Chondrocyte (in vitro differentiated cells): ENCODE results near the gene GAB3. TPM values are rescaled to one million over a fixed set of nuclear protein-coding genes. Genes with fewer than 3 reads are reported as not detected.
A peak's percentile ranks its signal among the peaks of the same experiment; 100 is the strongest.

Source experiments
- DNase-seq: peaks from one replicate; pipeline ENCODE4 v3.0.0; 2021; ENCODE audit warnings: mixed read lengths, low spot score
- H3K27ac Mint-ChIP-seq: one replicate; pipeline ENCODE4 v1.8.0; 2021; ENCODE audit warnings: mild to moderate bottlenecking, moderate library complexity, mixed read lengths; ENCODE audit not compliant: unreplicated experiment
- H3K27me3 Mint-ChIP-seq: 2 replicates; pipeline ENCODE4 v1.8.0; 2021; ENCODE audit warnings: low read depth, mixed read lengths
- H3K36me3 Mint-ChIP-seq: 2 replicates; pipeline ENCODE4 v1.8.0; 2021; ENCODE audit warnings: low read depth, mixed read lengths
- H3K4me1 Mint-ChIP-seq: 2 replicates; pipeline ENCODE4 v1.8.0; 2021; ENCODE audit warnings: low read depth, mild to moderate bottlenecking, mixed read lengths
- H3K4me3 Mint-ChIP-seq: one replicate; pipeline ENCODE4 v1.8.0; 2021; ENCODE audit warnings: mild to moderate bottlenecking, moderate library complexity, mixed read lengths; ENCODE audit not compliant: unreplicated experiment
- H3K9me3 Mint-ChIP-seq: 2 replicates; pipeline ENCODE4 v1.8.0; 2021; ENCODE audit warnings: low read depth, mixed read lengths
- total RNA-seq: library from RNA; stranded (reverse); gene quantifications from 3 replicates; pipeline ENCODE4 v1.2.1, GENCODE V29; 2021
- TF ChIP-seq, protein P1 (sequence below): fragments of 200-600 bp; sonication (generic); IDR thresholded peaks from 2 replicates; pipeline ENCODE4 v1.5.0; 2021; ENCODE audit warnings: antibody characterized with exemption, mild to moderate bottlenecking, moderate library complexity

The GAB3 gene
- total RNA-seq, 1 donor from 2014 or later, result 2.0 TPM

- TF ChIP-seq, protein P1, sequence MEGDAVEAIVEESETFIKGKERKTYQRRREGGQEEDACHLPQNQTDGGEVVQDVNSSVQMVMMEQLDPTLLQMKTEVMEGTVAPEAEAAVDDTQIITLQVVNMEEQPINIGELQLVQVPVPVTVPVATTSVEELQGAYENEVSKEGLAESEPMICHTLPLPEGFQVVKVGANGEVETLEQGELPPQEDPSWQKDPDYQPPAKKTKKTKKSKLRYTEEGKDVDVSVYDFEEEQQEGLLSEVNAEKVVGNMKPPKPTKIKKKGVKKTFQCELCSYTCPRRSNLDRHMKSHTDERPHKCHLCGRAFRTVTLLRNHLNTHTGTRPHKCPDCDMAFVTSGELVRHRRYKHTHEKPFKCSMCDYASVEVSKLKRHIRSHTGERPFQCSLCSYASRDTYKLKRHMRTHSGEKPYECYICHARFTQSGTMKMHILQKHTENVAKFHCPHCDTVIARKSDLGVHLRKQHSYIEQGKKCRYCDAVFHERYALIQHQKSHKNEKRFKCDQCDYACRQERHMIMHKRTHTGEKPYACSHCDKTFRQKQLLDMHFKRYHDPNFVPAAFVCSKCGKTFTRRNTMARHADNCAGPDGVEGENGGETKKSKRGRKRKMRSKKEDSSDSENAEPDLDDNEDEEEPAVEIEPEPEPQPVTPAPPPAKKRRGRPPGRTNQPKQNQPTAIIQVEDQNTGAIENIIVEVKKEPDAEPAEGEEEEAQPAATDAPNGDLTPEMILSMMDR, result no peak
- H3K27ac Mint-ChIP-seq, result no peak overlapping the region
- H3K9me3 Mint-ChIP-seq, result no peaks in the 10 kb centered on the region
- peaks cover under 1% of the 10 kb centered on the region for H3K36me3 Mint-ChIP-seq
- H3K4me3 Mint-ChIP-seq, result peak overlapping the region; percentile 20
- H3K27me3 Mint-ChIP-seq, result no peaks in the 10 kb centered on the region
- peaks cover 12% of the 10 kb centered on the region for H3K4me1 Mint-ChIP-seq
- DNase-seq, result no peak
These were observed 359 bp upstream of the GAB3 start for GRCh38 chrX:154751203-154751668.

DNA sequence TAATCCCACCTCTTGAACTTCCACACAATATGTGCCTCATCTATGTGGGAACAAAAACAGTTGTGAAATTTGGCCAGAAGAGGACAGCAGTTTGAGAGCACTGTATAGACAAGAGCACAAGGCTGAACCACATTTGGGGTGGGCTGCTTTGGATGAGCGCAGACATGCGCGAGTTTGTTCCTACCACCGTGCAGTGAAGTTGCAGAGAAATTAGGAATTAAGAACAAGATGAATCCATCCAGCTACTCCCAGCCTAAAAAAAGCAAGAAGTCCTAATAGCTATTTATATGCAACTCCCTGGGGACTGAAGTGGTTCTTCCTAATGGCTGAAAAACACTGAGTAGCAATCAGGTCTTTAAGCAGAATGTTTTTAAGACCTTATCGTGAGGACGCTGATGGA is 1.0 kb downstream of the GAB3 start:
- DNase-seq, result no peak
- H3K27me3 Mint-ChIP-seq, result no peaks in the 10 kb centered on the region
- peak overlapping the region; percentile 70 for H3K4me3 Mint-ChIP-seq
- TF ChIP-seq, protein P1, result no peak
- H3K27ac Mint-ChIP-seq, result no peak overlapping the region
- peaks cover 12% of the 10 kb centered on the region for H3K4me1 Mint-ChIP-seq
- H3K9me3 Mint-ChIP-seq, result peaks cover 4% of the 10 kb centered on the region
- peaks cover 3% of the 10 kb centered on the region for H3K36me3 Mint-ChIP-seq

DNA sequence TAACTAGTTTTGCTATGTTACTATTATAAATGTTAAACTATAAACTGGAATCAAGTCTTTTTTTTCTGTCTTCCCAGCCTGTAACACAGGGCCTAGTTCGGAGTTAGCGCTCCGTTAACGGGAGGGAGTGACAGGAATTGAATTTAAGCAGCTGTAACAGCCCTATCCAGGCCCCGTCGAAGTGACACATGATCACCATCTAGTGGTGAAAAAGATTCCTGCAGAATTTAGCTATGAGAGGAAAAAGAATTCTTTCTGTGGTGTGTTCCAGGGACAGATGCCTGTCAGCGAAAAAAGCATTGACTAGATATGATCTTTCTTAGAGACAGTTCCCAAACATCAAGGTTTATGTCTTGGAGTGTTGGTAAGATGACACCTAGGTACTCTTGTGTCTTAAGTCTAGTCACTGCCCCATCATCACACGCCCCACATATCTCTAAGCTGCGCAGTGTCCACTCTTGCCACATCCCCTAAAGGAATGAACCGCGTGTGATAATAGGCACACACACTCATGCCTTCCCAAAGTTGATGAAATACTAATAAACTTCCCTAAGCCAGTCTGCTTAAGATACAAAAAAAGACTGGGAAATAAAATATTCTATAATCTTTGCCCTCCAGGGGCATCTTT is 2.1 kb downstream of the GAB3 start:
- H3K27me3 Mint-ChIP-seq, result no peaks in the 10 kb centered on the region
- peaks cover 4% of the 10 kb centered on the region for H3K9me3 Mint-ChIP-seq
- peaks cover 12% of the 10 kb centered on the region for H3K4me1 Mint-ChIP-seq
- peaks cover 3% of the 10 kb centered on the region for H3K36me3 Mint-ChIP-seq
- H3K27ac Mint-ChIP-seq, result no peak overlapping the region
- TF ChIP-seq, protein P1, result peak; percentile 87
- H3K4me3 Mint-ChIP-seq, result no peak overlapping the region
- no peak for DNase-seq

- TF ChIP-seq, protein P1, result no peak
- peaks cover 11% of the 10 kb centered on the region for H3K9me3 Mint-ChIP-seq
- peaks cover 3% of the 10 kb centered on the region for H3K36me3 Mint-ChIP-seq
- H3K27me3 Mint-ChIP-seq, result no peaks in the 10 kb centered on the region
- no peak overlapping the region for H3K27ac Mint-ChIP-seq
- DNase-seq, result no peak
- peaks cover 8% of the 10 kb centered on the region for H3K4me1 Mint-ChIP-seq
- no peak overlapping the region for H3K4me3 Mint-ChIP-seq
These were observed 8.3 kb downstream of the GAB3 start for GRCh38 chrX:154742613-154743012.

GRCh38 chrX:154739952-154740465 is 10.9 kb downstream of the GAB3 start:
- H3K4me1 Mint-ChIP-seq, result peaks cover 35% of the 10 kb centered on the region
- H3K27ac Mint-ChIP-seq, result no peak overlapping the region
- H3K9me3 Mint-ChIP-seq, result peaks cover 13% of the 10 kb centered on the region
- H3K27me3 Mint-ChIP-seq, result no peaks in the 10 kb centered on the region
- H3K36me3 Mint-ChIP-seq, result no peaks in the 10 kb centered on the region
- TF ChIP-seq, protein P1, result no peak
- H3K4me3 Mint-ChIP-seq, result no peak overlapping the region
- no peak for DNase-seq
